IPS-20b (cell line): ENCODE data around the gene CCDC138.

ENCODE experiments used
- H3K27ac ChIP-seq: one replicate; pipeline ENCODE4 v1.5.1; 2013; ENCODE audit warnings: low read length
- H3K27me3 ChIP-seq: 2 replicates; pipeline ENCODE4 v1.6.1; 2013; ENCODE audit warnings: mild to moderate bottlenecking, low read length, inconsistent platforms; ENCODE audit not compliant: insufficient read depth
- H3K36me3 ChIP-seq: 2 replicates; pipeline ENCODE4 v1.6.1; 2013; ENCODE audit warnings: low read depth, mild to moderate bottlenecking, inconsistent platforms, low read length, moderate library complexity; ENCODE audit not compliant: insufficient read depth
- H3K4me1 ChIP-seq: 2 replicates; pipeline ENCODE4 v1.6.1; 2013; ENCODE audit warnings: mild to moderate bottlenecking, control low read depth, inconsistent platforms, low read length, moderate library complexity; ENCODE audit not compliant: insufficient read depth
- H3K4me3 ChIP-seq: 2 replicates; pipeline ENCODE4 v1.5.1; 2013; ENCODE audit warnings: mild to moderate bottlenecking, low read length, inconsistent platforms
- H3K9ac ChIP-seq: 2 replicates; pipeline ENCODE4 v1.6.1; 2013; ENCODE audit warnings: low read depth, mild to moderate bottlenecking, inconsistent platforms, low read length, moderate library complexity
- H3K9me3 ChIP-seq: 2 replicates; pipeline ENCODE4 v1.6.1; 2013; ENCODE audit warnings: mild to moderate bottlenecking, low read depth, low read length, inconsistent platforms; ENCODE audit not compliant: insufficient read depth

Gene CCDC138

GRCh38 chr2:108923736-108924579 lies 137.4 kb downstream of the CCDC138 start:
- Histone ChIP-seq H3K27me3 (no peaks in the 10 kb centered on the region; the same call in 1 of the 2 replicates), H3K4me3 (no peak overlapping the region), H3K4me1 (no peaks in the 10 kb centered on the region), H3K9ac (no peak overlapping the region), H3K9me3 (no peaks in the 10 kb centered on the region), H3K36me3 (no peaks in the 10 kb centered on the region), H3K27ac (no peak overlapping the region)

- no peaks in the 10 kb centered on the region for H3K9me3 ChIP-seq
- no peak overlapping the region for H3K4me3 ChIP-seq
- H3K27ac ChIP-seq = no peak overlapping the region
- no peaks in the 10 kb centered on the region; the same call in 1 of the 2 replicates for H3K27me3 ChIP-seq
- no peak overlapping the region for H3K9ac ChIP-seq
- no peaks in the 10 kb centered on the region for H3K4me1 ChIP-seq
- H3K36me3 ChIP-seq = no peaks in the 10 kb centered on the region
Measured at GRCh38 chr2:108924580-108925251, 138.1 kb downstream of the CCDC138 start.

- no peak overlapping the region for H3K27ac ChIP-seq
- no peak overlapping the region for H3K9ac ChIP-seq
- no peaks in the 10 kb centered on the region for H3K36me3 ChIP-seq
- no peaks in the 10 kb centered on the region; the same call in 1 of the 2 replicates for H3K27me3 ChIP-seq
- H3K4me3 ChIP-seq = no peak overlapping the region
- H3K9me3 ChIP-seq = no peaks in the 10 kb centered on the region
- H3K4me1 ChIP-seq = no peaks in the 10 kb centered on the region
Measured at GRCh38 chr2:108925286-108925685, 138.7 kb downstream of the CCDC138 start.

- no peak overlapping the region for H3K9ac ChIP-seq
- no peaks in the 10 kb centered on the region; the same call in 1 of the 2 replicates for H3K27me3 ChIP-seq
- H3K36me3 ChIP-seq = no peaks in the 10 kb centered on the region
- H3K9me3 ChIP-seq = no peaks in the 10 kb centered on the region
- no peak overlapping the region for H3K27ac ChIP-seq
- no peak overlapping the region for H3K4me3 ChIP-seq
- H3K4me1 ChIP-seq = no peaks in the 10 kb centered on the region
Measured at GRCh38 chr2:108925735-108926134, 139.2 kb downstream of the CCDC138 start.
